ENCODE results near the gene IFI35.

DNA sequence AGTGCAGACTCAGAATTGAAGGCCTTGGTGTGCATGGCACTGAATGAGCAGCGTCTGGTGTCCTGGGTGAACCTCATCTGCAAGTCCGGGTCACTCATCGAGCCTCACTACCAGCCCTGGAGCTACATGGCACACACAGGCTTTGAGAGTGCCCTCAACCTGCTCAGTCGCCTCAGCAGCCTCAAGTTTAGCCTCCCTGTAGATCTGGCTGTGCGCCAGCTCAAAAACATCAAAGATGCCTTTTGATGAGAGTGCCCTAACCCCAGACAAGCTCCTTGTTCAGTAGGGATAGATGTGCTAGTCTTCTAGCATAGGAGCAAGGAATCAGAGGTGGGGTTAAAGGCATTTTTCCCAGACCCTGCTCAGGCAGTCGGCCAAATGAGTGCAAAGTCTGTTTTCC, 15.1 kb upstream of the IFI35 start:
- TF ChIP-seq, protein P1, sequence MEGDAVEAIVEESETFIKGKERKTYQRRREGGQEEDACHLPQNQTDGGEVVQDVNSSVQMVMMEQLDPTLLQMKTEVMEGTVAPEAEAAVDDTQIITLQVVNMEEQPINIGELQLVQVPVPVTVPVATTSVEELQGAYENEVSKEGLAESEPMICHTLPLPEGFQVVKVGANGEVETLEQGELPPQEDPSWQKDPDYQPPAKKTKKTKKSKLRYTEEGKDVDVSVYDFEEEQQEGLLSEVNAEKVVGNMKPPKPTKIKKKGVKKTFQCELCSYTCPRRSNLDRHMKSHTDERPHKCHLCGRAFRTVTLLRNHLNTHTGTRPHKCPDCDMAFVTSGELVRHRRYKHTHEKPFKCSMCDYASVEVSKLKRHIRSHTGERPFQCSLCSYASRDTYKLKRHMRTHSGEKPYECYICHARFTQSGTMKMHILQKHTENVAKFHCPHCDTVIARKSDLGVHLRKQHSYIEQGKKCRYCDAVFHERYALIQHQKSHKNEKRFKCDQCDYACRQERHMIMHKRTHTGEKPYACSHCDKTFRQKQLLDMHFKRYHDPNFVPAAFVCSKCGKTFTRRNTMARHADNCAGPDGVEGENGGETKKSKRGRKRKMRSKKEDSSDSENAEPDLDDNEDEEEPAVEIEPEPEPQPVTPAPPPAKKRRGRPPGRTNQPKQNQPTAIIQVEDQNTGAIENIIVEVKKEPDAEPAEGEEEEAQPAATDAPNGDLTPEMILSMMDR (IDR thresholded peaks at IDR 0.05): no peak
- TF ChIP-seq POLR2A (IDR thresholded peaks at IDR 0.05) (no peak), EP300 (IDR thresholded peaks at IDR 0.05) (no peak)
